ENCODE measurements around the gene DDRGK1.
"Not testable (repeated sequence)": the region's sequence is repeated elsewhere in the genome, so short reads cannot be mapped to it uniquely, and the experiment has no call there.

DDRGK1 gene

GRCh38 chr20:3215359-3215917 lies 11.0 kb upstream of the DDRGK1 start:
- DNase-seq (ENCODE audit: low spot score) = not testable (repeated sequence)

- DNase-seq (ENCODE audit: low spot score) = no peak
These were observed 8.7 kb upstream of the DDRGK1 start for GRCh38 chr20:3213226-3213625.

- DNase-seq (ENCODE audit: low spot score) = no peak
These were observed 5.9 kb upstream of the DDRGK1 start for GRCh38 chr20:3210346-3210745.

GRCh38 chr20:3209946-3210317 lies 5.5 kb upstream of the DDRGK1 start:
- DNase-seq (ENCODE audit: low spot score) = no peak

- DNase-seq (ENCODE audit: low spot score) = peak; percentile 56
These were observed 4.9 kb upstream of the DDRGK1 start, which contains the start of gene ITPA for GRCh38 chr20:3209257-3209945. TSS of gene ITPA (plus strand) at chr20:3209498. CDS start at chr20:3209552, 54 bp downstream.

GRCh38 chr20:3208786-3209256 lies 4.3 kb upstream of the DDRGK1 start:
- DNase-seq (ENCODE audit: low spot score) = no peak

GRCh38 chr20:3203315-3204123 lies 963 bp downstream of the DDRGK1 start:
- DNase-seq (ENCODE audit: low spot score) = peak; percentile 31

- DNase-seq (ENCODE audit: low spot score) = no peak
These were observed 1.5 kb downstream of the DDRGK1 start for GRCh38 chr20:3202965-3203314.

- no peak for DNase-seq (ENCODE audit: low spot score)
These were observed 4.3 kb downstream of the DDRGK1 start for GRCh38 chr20:3199976-3200755.

- no peak for DNase-seq (ENCODE audit: low spot score)
These were observed 5.3 kb downstream of the DDRGK1 start for GRCh38 chr20:3199206-3199605.

- no peak for DNase-seq (ENCODE audit: low spot score)
These were observed 8.8 kb downstream of the DDRGK1 start for GRCh38 chr20:3195590-3196237.

GRCh38 chr20:3194617-3195280 lies 9.7 kb downstream of the DDRGK1 start:
- no peak for DNase-seq (ENCODE audit: low spot score)

- DNase-seq (ENCODE audit: low spot score) = peak; percentile 70
These were observed 10.5 kb downstream of the DDRGK1 start for GRCh38 chr20:3193806-3194616.

GRCh38 chr20:3192226-3193015 lies 12.1 kb downstream of the DDRGK1 start:
- DNase-seq (ENCODE audit: low spot score) = no peak

GRCh38 chr20:3190681-3191111 lies 13.8 kb downstream of the DDRGK1 start:
- no peak for DNase-seq (ENCODE audit: low spot score)

- DNase-seq (ENCODE audit: low spot score) = peak; percentile 41
These were observed 14.8 kb downstream of the DDRGK1 start for GRCh38 chr20:3189561-3190131.

- DNase-seq (ENCODE audit: low spot score) = no peak
These were observed 15.6 kb downstream of the DDRGK1 start for GRCh38 chr20:3188823-3189413.

- DNase-seq (ENCODE audit: low spot score) = not testable (repeated sequence)
These were observed 16.6 kb downstream of the DDRGK1 start for GRCh38 chr20:3187861-3188260.
